8988T (cell line): ENCODE data around the gene ADAM10.

ENCODE experiments used
- DNase-seq: peaks from one replicate; pipeline ENCODE4 v3.0.0; 2011

The ADAM10 gene

DNA sequence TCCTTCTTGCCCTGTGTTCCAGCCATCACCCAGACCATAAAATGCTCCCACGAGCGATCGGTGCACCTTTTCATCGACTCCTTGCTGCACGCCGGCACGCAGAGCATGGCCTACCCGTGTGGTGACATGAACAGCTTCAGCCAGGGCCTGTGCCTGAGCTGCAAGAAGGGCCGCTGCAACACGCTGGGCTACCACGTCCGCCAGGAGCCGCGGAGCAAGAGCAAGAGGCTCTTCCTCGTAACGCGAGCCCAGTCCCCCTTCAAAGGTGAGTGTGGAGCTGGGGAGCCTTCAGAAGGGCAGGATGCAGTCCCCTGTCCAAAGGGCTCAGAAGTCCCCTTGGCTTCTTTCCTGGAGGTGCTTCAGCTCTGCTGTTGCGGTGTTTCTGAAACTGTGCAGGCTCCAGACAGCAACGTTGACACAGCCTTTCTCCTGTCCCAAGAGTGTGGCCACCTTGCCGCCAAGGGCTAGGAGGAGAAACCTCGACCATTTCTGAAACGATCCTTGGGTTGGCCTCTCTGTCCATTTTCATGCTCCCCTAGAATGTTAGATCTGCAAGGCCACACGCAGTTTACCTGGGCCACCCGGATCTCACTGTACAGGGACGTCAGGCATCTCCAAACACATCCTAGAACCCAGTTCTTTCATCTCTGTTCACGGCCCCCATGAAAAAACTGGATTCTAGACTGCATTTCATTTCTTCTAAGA is 201.0 kb downstream of the ADAM10 start:
- DNase-seq: no peak

DNA sequence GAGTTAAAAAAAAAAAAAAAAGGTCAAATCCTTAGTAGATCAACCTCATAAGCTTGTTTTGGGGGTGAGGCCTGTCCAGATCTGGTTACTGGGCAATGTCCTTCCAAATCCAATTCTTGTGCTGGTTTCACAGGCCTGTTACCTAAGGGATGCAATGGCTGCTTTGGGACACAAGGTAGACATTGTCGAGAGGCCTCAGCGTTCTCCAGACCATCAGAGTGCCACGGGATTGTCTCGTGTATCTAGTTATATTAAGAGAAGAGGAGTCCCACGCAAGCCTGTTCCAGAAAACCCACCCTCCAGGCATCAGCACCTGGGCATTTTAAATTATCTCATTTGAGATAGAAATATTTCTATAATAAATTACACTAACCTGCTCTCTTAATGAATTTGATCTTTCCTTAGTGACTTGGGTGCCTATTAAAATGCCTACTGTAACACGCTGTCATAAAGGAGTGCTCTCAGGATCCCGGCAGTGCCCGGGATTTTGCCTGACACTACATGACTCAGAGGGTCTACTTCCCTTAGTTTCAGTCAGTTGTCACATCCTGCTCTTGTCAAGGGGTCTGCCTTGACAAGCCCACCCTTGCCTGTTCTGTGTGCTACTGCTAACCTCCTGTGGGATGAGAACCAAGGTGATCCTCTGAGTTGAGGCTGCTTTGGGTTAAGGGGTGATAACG is 201.7 kb downstream of the ADAM10 start:
- DNase-seq: no peak

DNA sequence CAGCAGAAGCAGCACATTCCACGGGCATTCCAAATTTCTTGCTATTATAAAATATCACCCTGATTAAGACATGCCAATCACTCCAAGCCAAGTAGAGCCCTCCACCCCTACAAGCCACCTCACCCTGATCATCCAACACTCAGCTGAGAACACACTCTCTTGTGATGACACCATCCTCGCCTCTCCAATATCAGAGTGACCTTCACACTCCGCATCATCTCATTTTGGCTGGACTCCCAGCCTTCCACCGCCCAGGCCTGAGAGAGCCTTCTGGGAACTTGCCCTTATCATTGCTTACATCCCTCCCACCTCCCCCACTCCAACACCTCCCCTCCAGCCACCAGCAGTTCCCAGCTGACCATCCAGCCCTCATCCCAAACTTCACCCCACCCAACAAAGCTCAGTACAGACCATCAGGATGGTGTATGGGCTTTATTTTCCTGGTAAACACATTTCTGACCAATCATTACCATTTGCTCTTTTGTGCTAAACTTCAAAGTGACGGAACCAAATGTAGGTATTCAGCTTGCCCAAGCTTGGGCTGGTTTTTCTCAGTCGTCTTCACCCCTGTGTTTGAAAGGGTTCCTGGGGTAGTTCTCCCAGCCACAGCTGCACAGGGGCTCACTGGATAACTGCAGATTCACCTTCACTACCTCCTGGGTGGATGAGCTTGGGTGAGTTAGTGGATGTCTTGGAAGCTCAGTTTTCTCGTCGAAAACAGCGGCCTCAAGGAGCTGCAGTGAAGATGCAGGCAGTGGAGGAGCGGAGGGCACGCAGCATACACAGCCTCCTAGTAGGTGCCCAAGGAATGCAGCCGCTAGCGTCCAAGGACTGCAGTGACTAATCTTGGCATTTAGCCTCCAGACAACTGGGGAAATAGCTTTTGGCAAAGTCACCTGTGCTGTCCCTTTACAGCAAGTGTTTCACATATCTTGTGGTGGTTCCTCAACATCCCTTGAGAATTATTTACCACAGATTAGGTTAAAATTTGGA is 202.6 kb downstream of the ADAM10 start:
- peak; percentile 53 for DNase-seq

DNA sequence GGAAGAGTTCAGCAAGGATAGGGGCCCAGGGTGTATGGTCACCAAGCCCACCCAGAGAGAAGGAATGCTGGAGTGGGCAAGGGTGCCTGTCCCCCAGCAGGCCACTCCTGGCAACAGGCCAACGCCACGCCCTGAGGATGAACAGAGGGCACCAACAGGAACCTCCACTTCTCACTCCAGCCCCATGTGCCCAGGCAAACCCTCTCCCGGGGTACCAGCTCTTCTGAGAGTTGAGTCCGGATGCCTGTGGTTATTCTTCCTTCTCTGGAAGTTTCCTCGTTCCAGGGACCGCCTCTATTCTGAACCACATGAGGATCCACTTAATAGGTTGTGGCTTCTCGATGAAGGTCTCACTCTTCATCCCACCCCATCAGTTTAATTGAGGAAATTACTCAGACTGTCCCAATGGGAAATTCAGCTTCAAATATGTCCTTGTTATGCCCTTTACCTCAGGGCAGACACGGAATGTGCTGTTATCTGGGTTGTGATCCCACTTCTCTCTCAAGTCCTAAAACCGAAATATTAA is 203.4 kb downstream of the ADAM10 start:
- DNase-seq: no peak

DNA sequence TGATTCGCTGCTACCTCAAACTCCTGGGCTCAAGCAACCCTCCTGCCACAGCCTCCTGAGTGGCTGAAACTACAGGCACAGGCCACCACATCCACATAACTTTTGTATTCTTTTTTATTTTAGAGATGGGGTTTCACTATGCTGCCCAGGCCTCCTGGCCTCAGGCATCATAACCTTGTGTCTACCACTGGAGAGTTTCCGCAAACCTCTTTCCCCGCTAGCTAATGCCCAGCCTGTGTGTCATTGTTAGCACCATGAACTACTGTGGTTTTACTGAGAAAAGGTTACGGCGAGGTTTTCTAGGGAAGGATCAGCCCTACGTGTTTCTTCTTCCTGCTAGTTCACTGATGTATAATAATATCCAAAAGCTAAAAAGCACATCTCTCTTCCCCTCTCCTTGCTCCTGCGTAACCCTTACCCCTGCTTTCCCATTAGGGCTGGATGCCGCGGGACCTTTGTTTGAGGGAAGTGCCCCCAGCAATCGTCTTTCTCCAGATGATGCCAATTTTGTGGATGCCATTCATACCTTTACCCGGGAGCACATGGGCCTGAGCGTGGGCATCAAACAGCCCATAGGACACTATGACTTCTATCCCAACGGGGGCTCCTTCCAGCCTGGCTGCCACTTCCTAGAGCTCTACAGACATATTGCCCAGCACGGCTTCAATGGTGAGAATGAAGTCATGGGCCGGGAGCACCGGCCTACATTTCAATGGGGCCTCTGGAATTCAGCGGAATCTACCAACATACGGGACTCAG is 204.0 kb downstream of the ADAM10 start:
- no peak for DNase-seq

DNA sequence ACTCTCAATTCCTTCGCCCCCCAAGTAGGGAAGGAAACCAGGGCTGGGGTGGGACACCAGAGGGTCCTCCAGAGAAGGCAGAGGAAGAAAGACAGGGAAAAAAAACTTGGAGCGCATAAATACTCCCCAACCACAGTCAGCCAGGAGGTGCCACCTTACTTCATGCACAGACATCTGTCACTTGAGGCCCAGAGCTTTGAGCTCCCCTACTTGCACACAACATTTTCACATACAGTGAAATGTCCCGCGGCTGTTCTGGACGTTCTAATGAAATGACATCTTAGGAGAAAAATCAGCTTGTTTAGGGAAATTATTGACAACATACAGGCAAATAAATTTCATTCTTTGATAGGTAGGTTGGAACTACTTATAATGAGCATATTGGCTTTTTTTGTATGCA is 204.8 kb downstream of the ADAM10 start:
- no peak for DNase-seq

DNA sequence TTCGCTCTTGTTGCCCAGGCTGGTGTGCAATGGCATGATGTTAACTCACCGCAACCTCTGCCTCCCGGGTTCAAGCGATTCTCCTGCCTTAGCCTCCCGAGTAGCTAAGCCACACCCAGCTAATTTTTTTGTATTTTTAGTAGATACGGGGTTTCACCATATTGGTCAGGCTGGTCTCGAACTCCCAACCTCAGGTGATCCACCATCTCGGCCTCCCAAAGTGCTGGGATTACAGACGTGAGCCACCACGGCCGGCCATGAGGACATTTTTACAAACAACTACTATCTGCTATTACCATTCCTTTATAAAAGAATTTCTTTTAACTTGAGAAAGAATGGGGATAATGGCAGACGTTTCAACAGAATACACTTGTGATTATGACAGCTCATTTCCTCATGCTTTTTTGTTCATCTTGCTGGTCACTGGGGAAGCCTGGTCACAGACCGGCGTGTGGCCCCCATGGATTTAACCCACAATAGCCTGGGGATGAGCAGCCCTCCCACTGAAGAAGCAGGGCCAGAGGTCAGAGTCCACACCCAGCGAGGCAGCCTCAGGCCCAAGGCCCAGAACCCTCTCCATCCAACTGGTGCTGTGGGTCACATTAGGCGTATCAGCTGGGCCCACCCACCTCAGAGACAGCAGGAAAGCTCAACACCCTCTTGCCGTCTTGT is 205.7 kb downstream of the ADAM10 start:
- no peak for DNase-seq

DNA sequence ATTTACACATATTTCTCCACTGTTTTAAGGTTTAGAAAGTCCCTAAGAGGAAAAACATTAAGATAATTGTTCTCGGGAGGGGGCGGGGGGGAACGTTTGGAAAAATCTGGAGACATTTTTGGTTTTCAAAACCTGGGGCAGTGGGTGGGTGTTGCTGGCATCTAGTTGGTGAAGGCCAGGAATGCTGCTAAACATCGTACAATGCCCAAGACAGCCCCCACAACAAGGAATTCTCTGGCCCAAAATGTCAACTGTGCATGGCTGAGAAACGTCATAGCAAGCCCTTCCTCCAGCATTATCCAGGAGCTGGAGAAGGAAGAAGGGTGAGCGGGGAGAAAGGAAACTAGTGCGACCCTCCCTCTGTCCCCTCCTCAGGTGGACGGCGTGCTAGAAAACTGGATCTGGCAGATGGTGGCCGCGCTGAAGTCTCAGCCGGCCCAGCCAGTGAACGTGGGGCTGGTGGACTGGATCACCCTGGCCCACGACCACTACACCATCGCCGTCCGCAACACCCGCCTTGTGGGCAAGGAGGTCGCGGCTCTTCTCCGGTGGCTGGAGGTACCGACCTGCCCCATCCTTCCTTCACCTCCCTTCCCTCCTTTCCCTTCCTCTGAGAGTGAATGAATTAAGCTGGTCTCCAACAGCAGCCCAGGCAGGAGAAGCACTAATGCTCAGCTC is 208.0 kb downstream of the ADAM10 start:
- no peak for DNase-seq

DNA sequence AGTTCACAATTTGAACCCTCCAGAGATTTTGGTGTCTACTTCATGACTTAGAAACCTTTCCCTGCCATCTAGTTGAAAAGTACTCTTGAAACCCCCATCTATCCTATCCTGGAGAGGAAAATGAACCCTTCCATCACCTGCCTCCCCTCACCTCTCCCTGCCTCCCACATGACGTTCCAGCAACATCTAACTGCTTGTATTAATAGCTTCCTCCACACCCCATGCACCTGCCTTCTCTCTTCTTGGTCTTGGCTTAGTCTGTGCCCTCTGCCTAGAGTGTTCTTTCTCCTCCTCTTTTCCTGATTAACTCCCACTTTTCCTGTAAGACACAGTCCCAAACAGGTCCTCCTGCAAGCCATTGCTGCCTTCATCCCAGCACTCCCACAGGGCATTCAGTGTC is 210.0 kb downstream of the ADAM10 start:
- DNase-seq: no peak

DNA sequence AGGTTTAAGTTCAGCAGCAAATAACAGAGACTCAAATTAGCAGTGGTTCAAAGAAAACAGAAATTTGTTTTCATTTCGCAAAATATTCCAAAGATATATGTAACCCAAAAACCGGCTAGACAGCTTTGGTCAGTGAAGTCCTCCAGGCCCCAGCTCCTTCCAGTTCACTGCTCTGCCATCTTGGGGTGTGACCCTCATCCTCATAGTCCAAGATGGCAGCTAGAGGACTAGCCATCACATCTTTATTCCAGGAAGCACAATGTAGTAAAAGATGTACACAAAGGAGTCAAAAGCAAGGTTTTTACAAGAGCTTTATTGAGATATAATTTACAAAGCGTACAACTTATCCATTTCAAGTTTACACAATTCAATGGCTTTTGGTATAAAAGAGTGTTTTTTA is 210.6 kb downstream of the ADAM10 start:
- DNase-seq: no peak
